KMS-11 (cell line): ENCODE measurements around the gene GALNT9.
"Not testable (repeated sequence)": the region's sequence is repeated elsewhere in the genome, so short reads cannot be mapped to it uniquely, and the experiment has no call there.

Experiments used
- H2AFZ ChIP-seq: fragments of 200-600 bp; sonication (generic); 2 replicates; pipeline ENCODE4 v1.6.1; 2016; ENCODE audit warnings: antibody characterized with exemption, mixed run types, low read depth
- H3K27ac ChIP-seq: fragments of 200-600 bp; sonication (generic); 2 replicates; pipeline ENCODE4 v1.6.1; 2016; ENCODE audit warnings: mild to moderate bottlenecking, mixed run types
- H3K27me3 ChIP-seq: fragments of 200-600 bp; sonication (generic); 2 replicates; pipeline ENCODE4 v1.6.1; 2017; ENCODE audit warnings: mild to moderate bottlenecking, low read depth, mixed run types, moderate library complexity; ENCODE audit not compliant: insufficient read depth
- H3K36me3 ChIP-seq: fragments of 200-600 bp; sonication (generic); 2 replicates; pipeline ENCODE4 v1.6.1; 2017; ENCODE audit warnings: mild to moderate bottlenecking, mixed run types; ENCODE audit not compliant: insufficient read depth
- H3K4me1 ChIP-seq: fragments of 200-600 bp; sonication (generic); 2 replicates; pipeline ENCODE4 v1.6.1; 2016; ENCODE audit warnings: mild to moderate bottlenecking, low read depth, mixed run types; ENCODE audit not compliant: poor library complexity, severe bottlenecking
- H3K4me2 ChIP-seq: fragments of 200-600 bp; sonication (generic); 2 replicates; pipeline ENCODE4 v1.7.0; 2016; ENCODE audit warnings: mild to moderate bottlenecking, mixed run types
- H3K4me3 ChIP-seq: fragments of 200-600 bp; sonication (generic); IDR thresholded peaks from 2 replicates; pipeline ENCODE4 v1.6.1; 2017; ENCODE audit warnings: low read depth, low read length, mixed read lengths; ENCODE audit not compliant: insufficient read depth
- H3K79me2 ChIP-seq: fragments of 200-600 bp; sonication (generic); 2 replicates; pipeline ENCODE4 v1.6.1; 2016; ENCODE audit warnings: low read depth, mixed run types; ENCODE audit not compliant: insufficient read depth
- H3K9ac ChIP-seq: fragments of 200-600 bp; sonication (generic); 2 replicates; pipeline ENCODE4 v1.6.1; 2016; ENCODE audit warnings: mild to moderate bottlenecking, mixed run types
- H4K20me1 ChIP-seq: fragments of 200-600 bp; sonication (generic); 2 replicates; pipeline ENCODE4 v1.6.1; 2016; ENCODE audit warnings: mild to moderate bottlenecking, mixed run types; ENCODE audit not compliant: insufficient read depth
- TF ChIP-seq, protein P1 (sequence below): fragments of 200-600 bp; sonication (generic); conservative IDR thresholded peaks from 2 replicates; pipeline ENCODE4 v1.6.1; 2017; ENCODE audit warnings: low read depth, mild to moderate bottlenecking, antibody characterized with exemption, low read length, moderate library complexity, mixed read lengths

GALNT9 gene

DNA sequence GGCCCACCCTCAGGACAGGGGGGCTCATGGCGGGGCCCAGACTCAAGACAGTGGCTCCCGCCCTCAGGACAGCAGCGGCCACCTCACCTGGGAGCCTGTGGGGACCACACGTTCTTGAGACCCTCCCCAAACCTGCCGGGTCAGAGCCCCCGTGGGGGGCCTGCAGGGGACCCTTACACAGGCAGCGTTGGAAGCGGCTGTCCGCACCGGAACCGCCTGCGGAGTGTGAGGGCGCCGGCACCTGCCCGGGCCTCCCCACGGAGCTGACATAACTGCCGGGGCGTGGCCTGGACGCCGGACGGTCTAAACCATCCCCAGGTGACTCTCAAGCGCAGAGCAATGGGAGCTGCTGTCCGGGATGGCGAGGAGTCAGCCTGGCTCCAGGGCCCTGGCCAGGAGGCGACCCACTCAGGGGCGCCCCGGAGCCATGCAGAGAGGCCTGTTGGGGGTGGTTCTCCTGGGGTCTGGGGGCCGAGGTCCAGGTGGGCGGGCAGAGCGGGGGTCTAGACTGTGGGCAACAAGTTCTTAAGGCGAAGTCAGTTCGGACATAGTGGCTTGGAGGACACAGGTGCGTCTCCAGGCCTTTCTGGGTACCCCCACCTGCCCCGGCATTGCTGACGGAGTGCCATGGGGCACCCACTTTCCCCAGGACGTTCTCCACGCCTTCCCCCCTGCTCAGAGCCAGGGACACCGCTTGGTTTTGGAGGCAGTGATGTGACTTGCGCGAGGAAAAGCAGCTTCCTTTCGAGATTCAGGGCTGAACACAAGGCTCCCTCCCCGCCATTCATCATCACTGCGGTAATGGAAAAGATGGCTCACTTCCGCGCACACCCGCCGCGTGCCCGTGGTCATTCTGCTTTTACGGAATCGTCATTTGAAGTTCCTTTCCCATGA, 23.2 kb downstream of the GALNT9 start:
- TF ChIP-seq, protein P1, sequence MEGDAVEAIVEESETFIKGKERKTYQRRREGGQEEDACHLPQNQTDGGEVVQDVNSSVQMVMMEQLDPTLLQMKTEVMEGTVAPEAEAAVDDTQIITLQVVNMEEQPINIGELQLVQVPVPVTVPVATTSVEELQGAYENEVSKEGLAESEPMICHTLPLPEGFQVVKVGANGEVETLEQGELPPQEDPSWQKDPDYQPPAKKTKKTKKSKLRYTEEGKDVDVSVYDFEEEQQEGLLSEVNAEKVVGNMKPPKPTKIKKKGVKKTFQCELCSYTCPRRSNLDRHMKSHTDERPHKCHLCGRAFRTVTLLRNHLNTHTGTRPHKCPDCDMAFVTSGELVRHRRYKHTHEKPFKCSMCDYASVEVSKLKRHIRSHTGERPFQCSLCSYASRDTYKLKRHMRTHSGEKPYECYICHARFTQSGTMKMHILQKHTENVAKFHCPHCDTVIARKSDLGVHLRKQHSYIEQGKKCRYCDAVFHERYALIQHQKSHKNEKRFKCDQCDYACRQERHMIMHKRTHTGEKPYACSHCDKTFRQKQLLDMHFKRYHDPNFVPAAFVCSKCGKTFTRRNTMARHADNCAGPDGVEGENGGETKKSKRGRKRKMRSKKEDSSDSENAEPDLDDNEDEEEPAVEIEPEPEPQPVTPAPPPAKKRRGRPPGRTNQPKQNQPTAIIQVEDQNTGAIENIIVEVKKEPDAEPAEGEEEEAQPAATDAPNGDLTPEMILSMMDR = no peak
- Histone ChIP-seq H3K27me3 (no peaks in the 10 kb centered on the region; the same call in 1 of the 2 replicates), H3K27ac (no peak overlapping the region), H4K20me1 (no peaks in the 10 kb centered on the region), H3K36me3 (no peaks in the 10 kb centered on the region), H3K4me3 (no peak overlapping the region), H3K4me2 (no peak overlapping the region), H2AFZ (no peak overlapping the region), H3K79me2 (no peaks in the 10 kb centered on the region), H3K4me1 (no peaks in the 10 kb centered on the region), H3K9ac (no peak overlapping the region)

GRCh38 chr12:132305560-132305966, 23.8 kb downstream of the GALNT9 start:
- no peak overlapping the region for H3K4me2 ChIP-seq
- no peak overlapping the region for H3K27ac ChIP-seq
- no peaks in the 10 kb centered on the region for H4K20me1 ChIP-seq
- TF ChIP-seq, protein P1 = no peak
- no peaks in the 10 kb centered on the region for H3K4me1 ChIP-seq
- no peak overlapping the region for H3K9ac ChIP-seq
- H3K4me3 ChIP-seq = no peak overlapping the region
- no peaks in the 10 kb centered on the region for H3K79me2 ChIP-seq
- H3K27me3 ChIP-seq = no peaks in the 10 kb centered on the region; the same call in 1 of the 2 replicates
- no peaks in the 10 kb centered on the region for H3K36me3 ChIP-seq
- no peak overlapping the region for H2AFZ ChIP-seq

GRCh38 chr12:132304866-132305265, 24.5 kb downstream of the GALNT9 start:
- not testable (repeated sequence) for H3K27me3 ChIP-seq, H3K4me1 ChIP-seq, H3K79me2 ChIP-seq, H3K4me3 ChIP-seq, H3K4me2 ChIP-seq, H3K36me3 ChIP-seq, H3K9ac ChIP-seq, H4K20me1 ChIP-seq, H3K27ac ChIP-seq, H2AFZ ChIP-seq

DNA sequence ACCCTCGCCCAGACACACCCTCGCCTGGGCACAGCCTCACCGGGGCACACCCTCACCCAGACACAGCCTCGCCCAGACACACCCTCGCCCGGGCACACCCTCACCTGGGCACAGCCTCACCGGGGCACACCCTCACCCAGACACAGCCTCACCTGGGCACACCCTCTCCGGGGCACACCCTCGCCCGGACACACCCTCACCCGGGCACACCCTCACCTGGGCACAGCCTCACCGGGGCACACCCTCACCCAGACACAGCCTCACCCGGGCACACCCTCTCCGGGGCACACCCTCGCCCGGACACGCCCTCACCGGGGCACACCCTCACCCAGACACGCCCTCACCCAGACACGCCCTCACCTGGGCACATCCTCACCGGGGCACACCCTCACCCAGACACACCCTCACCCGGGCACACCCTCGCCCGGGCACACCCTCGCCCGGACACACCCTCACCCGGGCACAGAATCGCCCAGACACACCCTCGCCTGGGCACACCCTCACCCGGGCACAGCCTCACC, 25.5 kb downstream of the GALNT9 start:
- not testable (repeated sequence) for H3K79me2 ChIP-seq, H3K36me3 ChIP-seq, H4K20me1 ChIP-seq, H3K4me1 ChIP-seq, H3K4me3 ChIP-seq, H2AFZ ChIP-seq, H3K27ac ChIP-seq, H3K9ac ChIP-seq, H3K4me2 ChIP-seq, H3K27me3 ChIP-seq

- Histone ChIP-seq H3K27me3 (no peaks in the 10 kb centered on the region; the same call in 1 of the 2 replicates), H3K27ac (no peak overlapping the region), H3K9ac (no peak overlapping the region), H2AFZ (no peak overlapping the region), H3K79me2 (no peaks in the 10 kb centered on the region), H3K4me1 (no peaks in the 10 kb centered on the region), H4K20me1 (no peaks in the 10 kb centered on the region), H3K4me3 (no peak overlapping the region), H3K36me3 (no peaks in the 10 kb centered on the region), H3K4me2 (no peak overlapping the region)
- TF ChIP-seq, protein P1 = no peak
Measured at GRCh38 chr12:132302466-132303358, 26.7 kb downstream of the GALNT9 start.
